ENCODE results near the gene FALEC.
"Not testable (repeated sequence)": the region's sequence is repeated elsewhere in the genome, so short reads cannot be mapped to it uniquely, and the experiment has no call there.

FALEC gene

DNA sequence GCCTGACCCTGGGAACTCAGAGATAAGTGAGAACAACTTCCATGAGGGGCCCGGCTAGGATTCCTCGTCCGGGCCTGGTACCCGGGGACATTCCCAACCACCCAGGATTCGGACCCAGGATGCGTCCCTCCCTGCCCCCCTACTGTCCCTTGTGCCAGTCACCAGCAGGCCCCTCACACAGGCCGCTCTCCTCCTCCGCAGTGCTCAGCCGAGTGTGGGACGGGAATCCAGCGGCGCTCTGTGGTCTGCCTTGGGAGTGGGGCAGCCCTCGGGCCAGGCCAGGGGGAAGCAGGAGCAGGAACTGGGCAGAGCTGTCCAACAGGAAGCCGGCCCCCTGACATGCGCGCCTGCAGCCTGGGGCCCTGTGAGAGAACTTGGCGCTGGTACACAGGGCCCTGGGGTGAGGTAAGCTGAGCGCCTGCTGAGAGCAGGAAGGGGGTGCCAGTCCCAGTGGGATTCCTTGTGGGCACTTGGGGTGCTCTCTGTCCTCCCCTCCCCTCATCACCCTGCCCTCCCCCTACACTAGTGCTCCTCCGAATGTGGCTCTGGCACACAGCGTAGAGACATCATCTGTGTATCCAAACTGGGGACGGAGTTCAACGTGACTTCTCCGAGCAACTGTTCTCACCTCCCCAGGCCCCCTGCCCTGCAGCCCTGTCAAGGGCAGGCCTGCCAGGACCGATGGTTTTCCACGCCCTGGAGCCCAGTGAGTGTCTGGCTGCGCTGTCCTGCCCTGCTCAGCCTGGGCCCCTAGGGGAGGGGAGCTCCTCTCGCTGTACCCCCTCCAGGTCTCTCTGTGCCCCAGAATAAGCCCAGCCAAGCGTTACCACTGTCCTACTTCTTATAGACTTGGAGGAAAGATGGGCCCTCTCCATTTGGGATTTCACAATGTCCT, 43.5 kb downstream of the FALEC start:
- no peak for DNase-seq (ENCODE audit: low read depth in 2 of 3, low spot score in 1 of 3)

DNA sequence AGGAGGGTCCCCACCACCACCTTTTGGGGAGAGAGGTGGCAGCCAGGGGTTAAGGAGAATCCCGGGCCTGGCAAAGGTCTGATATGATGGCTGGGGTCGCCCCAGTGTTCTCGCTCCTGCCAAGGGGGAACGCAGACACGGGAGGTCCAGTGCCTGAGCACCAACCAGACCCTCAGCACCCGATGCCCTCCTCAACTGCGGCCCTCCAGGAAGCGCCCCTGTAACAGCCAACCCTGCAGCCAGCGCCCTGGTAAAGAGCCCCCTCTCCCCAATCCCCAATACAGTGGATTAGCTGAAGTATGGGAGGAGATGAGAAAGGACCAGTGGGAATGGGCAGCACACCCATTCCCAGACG, 44.1 kb downstream of the FALEC start:
- no peak for DNase-seq (ENCODE audit: low read depth in 2 of 3, low spot score in 1 of 3)

DNA sequence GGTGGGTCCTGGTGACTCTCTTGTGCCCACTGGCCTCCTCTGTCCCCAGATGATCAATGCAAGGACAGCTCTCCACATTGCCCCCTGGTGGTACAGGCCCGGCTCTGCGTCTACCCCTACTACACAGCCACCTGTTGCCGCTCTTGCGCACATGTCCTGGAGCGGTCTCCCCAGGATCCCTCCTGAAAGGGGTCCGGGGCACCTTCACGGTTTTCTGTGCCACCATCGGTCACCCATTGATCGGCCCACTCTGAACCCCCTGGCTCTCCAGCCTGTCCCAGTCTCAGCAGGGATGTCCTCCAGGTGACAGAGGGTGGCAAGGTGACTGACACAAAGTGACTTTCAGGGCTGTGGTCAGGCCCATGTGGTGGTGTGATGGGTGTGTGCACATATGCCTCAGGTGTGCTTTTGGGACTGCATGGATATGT, 44.5 kb downstream of the FALEC start:
- peak; percentile 63 to 84 (median 67) for DNase-seq (ENCODE audit: low read depth in 2 of 3, low spot score in 1 of 3)

DNA sequence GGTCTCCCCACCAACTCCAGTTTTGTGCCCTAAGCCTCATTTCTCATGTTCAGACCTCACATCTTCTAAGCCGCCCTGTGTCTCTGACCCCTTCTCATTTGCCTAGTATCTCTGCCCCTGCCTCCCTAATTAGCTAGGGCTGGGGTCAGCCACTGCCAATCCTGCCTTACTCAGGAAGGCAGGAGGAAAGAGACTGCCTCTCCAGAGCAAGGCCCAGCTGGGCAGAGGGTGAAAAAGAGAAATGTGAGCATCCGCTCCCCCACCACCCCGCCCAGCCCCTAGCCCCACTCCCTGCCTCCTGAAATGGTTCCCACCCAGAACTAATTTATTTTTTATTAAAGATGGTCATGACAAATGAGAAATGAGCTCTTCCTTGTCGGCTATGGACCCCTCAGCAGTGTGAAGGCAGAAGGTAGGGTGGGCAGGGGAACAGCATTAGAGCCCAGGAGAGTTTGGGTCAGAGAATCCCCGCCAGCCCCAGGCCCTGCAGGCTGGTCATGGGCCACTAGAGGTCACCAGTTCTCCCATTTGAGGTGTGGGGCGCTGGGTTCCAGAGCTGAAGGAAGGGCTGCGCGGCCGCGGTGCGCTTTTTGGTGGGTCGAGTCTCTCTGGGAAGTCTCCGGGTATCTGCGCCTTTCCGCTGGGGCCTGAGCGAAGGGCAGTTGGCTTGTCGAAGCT, 45.2 kb downstream of the FALEC start:
- peak; percentile 78 to 88 (median 85) for DNase-seq (ENCODE audit: low read depth in 2 of 3, low spot score in 1 of 3)

DNA sequence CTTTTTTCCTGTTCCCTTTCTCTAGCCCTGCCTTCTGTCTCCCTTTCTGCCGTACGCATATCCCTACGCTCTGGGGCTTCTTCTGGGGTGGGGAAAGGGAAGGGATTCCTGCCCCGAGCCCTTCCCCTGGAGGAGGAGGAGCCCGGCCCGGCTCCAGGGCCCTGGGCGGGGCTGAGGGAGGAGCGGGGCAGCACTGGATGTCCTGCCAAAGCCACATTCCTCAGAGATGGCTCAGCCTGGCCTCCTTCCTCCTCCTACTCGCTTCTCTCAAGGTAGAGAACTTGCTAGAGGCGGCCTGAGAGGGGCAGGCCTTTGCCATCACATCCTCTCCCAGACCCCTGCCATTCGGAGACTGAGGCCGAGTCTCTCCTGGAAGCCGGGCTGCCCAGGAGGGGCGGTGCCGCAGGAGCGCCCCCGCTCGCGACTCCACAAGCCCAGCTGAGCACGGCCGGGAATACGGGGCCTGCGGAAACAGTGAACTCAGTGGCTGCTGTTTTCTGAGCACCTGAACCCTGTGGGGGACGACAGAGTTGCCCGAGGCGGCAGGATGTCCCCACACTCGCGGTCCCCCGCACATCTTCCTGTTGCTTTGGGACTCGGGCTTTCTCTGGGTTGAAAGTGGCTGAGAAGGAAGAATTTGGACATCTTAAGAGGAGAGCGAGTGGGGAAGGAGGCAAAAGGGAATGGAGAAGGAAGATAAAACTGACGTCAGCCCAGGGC, 45.9 kb downstream of the FALEC start:
- peak in 2 of 3 donors; percentile 52 to 71 for DNase-seq (ENCODE audit: low read depth in 2 of 3, low spot score in 1 of 3)

DNA sequence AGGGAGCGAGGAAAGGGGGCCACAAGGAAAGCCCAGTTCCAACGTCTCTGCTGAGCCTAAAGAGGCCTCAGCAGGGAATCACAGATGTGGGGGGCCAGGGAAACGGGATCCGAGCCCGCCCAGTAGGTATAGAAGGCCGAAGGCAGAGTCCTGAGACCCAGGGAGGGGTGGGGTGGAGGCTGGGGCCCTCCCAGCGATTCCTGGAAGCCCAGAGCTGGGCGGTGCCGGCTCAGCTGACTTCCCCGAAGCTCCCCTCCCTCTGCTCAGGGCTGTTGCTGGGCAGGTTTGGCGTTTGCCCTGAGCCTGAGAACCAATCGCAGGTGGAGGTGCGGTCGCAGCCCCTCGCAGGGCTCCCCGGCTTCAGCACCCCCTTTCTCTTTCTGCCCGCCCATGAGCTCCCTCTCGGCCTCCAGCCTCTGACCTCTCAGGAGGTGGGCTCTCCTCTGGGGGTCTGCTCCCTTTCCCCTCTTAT, 46.5 kb downstream of the FALEC start:
- DNase-seq (ENCODE audit: low read depth in 2 of 3, low spot score in 1 of 3): peak; percentile 85 to 88 (median 86)

DNA sequence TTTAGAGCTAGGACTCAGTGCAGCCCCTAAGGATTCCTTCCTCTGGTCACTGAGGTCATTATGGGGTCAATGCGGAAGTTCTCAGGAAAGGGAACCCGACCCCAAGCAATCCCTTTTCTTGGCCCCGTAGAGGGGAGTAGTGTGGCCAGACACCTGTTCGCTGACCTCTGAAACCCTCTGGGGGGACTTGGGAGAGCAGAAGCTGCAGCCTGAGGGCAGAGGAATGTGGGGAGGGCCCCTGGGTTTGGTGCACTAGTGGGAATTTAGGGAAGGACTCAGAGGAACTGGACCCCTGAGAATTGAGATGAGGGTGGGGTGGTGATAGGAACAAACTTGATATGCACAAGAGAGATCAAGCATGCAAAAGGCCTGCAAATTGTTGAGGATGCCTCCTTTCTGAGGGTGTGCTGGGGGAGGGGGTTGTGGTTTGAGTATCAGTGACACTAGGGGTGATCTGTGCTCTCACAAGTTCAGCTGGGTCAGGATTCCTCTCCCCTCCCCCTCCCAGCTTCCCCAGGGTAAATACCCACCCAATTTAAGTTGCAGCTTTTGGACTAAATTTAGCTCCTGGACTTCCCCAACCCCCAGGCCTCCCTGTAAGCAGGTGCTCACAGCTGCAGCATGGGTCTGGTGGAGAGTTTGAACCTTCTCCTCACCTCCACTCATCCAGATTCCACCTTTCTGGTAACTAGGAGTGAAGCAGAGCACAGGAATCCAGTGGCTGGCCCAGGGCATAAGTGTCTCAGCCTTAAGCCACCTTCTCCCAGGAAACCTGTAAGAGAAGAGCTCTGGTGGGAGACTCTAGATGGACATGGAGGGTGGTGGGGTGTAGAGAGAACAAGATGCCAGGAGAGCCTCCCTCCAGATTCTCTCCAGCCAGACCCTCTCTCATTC, 47.1 kb downstream of the FALEC start:
- peak; percentile 69 to 76 (median 74) for DNase-seq (ENCODE audit: low read depth in 2 of 3, low spot score in 1 of 3)

DNA sequence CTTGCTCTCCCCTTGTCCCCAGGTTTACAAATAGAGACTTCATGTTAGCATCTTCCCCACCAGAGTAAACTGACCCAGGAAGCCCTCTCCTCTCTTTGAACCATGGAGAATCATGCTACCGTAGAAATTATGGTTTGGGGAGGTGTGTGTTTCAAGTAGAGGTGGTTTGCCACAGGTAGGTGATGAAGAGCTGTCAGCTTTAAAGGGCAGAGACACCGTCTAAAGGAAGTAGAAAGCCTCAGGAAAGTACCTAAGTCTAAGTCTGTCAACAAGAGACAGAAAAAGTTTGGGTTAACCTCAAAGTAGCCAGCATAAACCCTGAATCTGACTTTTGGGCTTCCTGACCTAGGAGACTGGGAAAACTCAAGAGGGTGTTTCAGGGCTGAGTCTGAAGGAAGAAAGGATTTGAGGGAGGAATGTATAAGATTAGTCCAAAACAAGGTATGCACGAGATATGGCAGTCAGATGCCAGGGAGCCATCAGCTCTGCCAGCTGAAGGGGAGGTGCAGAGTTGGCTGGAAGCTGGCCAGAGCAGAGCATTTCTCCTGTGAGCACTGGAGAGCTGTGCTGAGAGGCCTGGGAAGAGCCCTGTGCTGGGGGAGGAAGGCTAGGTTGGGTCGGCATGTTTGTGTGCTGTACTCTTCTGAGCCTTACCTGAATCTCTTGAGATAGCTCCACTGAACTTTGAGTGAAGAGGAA, 47.9 kb downstream of the FALEC start:
- DNase-seq (ENCODE audit: low read depth in 2 of 3, low spot score in 1 of 3): no peak

DNA sequence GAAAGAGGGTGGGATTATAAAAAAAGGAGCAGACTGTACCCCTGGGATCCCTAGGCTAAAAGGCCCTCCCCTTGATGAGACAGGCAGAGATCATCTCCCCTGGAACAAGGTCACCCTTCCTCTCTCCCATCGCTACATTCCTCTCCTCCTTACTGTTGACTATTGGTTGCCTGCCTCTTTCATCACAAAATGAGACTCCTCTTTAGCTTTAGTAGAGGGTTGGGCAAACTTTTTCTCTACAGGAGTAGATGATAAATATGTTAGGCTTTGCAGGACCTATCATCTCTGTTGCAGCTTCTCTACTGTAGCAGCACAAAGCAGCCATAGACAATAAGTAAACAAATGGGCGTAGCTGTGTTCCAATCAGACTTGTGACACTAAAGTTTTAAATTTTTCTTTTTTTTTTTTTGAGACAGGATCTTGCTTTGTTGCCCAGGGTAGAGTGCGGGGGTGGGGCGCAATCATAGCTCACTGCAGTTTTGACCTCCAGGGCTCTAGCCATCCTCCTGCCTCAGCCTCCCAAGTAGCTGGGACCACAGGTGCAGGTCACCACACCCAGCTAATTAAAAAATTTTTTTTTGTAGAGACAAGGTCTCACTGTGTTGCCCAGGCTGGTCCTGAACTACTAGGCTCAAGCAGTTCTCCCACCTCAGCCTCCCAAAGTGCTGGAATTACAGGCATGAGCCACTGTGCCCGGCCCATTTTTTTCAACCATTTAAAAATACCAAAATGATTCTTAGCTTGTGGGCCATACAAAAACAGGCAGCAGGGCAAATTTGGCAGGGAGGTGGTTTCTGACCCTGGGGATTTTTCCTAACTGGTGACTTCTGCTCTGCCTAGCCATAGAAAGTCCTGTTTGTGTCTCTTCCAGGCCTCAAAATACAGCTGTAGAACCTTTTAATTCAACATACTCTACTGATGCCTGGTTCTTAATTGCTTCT, 48.8 kb downstream of the FALEC start:
- no peak for DNase-seq (ENCODE audit: low read depth in 2 of 3, low spot score in 1 of 3)

DNA sequence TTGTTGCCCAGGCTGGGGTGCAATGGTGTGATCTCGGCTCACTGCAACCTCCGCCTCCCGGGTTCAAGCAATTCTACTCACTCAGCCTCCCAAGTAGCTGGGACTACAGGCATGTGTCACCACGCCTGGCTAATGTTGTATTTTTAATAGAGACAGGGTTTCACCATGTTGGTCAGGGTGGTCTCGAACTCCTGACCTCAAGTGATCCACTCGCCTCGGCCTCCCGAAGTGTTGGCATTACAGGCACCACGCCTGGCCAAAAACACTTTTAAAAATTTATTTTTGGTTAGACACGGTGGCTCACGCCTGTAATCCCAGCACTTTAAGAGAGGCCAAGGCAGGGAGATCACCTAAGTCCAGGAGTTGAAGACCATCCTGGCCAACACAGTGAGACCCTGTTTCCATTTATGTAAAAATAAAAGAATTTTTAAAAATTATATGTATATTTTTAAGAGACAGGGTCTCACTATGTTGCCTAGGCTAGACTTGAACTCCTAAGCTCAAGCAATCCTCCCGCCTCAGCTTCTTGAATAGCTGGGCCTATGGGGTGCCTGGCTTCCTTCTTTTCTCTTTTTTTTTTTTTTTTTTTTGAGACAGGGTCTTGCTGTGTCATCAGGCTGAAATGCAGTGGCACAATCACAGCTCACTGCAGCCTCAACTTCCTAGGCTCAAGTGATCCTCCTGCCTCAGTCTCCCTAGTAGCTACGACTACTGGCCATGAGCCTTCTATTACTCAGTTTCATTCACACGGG, 49.9 kb downstream of the FALEC start:
- not testable (repeated sequence) for DNase-seq (ENCODE audit: low read depth in 2 of 3, low spot score in 1 of 3)

DNA sequence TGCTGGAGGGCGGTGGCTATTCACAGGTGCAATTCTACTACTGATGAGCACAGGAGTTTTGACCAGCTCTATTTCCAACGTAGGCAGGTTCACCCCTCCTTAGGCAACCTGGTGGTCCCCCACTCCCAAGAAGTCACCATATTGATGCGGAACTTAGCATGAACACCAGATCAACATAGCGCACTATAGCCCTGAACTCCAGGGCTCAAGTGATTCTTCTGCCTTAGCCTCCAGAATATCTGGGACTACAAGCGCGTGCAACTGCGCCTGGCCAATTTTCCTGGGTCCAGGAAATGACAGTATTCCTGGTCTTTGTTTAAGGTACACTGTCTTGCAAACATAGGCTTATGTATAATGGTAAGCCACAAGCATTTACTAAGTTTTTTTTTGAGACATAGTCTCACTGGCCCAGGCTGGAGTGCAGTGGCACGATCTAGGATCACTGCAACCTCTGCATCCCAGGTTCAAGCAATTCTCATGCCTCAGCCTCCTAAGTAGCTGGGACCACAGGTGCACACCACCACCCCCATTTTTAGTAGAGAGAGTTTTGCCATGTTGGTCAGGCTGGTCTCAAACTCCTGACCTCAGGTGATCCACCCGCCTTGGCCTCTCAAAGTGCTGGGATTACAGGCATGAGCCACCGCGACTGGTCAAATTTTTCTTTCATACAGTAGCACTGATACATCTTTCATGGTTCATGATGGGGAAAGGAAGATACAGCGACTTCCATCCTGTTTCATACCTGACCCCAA, 51.2 kb downstream of the FALEC start:
- DNase-seq (ENCODE audit: low read depth in 2 of 3, low spot score in 1 of 3): no peak

DNA sequence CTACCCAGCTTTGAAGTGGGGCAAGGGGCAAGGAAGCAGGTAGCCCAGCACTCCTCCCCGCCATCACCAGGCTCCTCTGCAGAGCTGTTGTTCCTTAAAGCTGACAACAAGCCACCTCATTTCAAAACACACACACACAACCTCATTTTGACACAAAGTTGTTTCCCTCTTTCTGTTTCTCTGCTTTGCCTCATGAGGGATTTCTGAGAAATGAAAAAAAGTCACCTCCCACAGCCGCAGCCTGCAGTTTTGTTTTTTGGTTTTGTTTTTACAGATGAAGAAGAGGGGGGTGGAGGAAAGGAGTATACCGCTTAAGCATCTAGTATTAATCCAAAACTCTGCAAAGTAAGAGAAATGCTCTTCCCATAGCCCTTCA, 51.8 kb downstream of the FALEC start:
- peak in 1 of 3 donors; percentile 51 for DNase-seq (ENCODE audit: low read depth in 2 of 3, low spot score in 1 of 3)

DNA sequence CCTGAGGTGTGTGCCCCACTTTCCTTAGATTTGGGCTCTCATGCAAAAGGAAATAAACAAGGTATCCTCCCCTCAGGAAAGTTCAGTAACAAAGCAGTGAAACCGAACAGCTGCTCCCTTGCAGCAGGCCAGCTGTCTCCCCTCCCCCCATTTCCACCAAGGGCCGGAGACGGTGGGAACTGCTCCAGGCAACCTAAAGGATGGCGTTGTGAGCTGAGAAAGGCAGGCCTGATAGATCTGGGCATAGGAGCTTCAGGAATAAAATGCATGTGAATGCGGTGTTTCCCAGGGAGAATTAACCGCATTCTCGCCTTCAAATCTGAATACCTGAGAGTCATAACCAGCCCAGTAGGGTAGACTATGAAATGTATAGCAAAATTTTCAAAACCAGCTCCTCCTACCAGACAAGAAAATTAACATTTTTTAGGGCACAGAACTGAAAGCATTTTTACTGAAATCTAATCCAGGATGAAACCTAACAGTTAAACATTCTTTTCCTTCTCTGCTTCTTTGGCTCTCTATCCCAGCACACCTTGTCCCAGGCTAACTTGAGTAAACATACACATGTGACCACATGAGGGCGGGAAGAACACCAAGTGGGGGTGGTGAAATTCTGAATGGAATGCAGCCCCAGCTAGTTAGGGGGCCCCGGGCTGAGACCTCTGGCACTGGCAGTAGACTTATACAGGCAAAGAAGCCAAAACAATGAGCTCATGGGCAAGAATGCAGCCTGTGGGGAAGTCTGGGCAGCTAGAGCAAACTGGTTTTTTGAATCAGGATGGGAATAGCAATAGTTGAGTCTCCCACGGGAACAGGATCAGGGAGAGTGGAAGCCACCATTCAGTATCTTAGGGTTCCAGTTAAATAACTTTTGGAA, 52.4 kb downstream of the FALEC start:
- DNase-seq (ENCODE audit: low read depth in 2 of 3, low spot score in 1 of 3): peak in 1 of 3 donors; percentile 53

DNA sequence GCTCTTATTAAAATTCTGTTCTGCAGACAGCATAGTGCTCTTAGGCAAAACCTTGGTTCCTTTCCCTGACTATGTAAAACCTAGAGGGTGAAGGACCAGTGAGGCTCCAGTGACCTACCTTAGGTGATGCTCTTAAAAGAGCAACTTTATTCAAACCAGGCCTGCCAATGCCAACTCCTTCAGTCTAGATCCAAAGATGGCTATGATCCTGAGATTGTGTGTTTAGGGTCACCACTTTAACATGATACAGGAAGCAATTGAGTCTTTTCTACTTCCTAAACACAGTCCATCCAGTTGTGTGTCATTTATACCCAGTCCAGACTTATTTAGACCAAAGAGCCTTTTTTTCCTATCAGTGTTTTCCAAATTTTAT, 53.0 kb downstream of the FALEC start:
- no peak for DNase-seq (ENCODE audit: low read depth in 2 of 3, low spot score in 1 of 3)

DNA sequence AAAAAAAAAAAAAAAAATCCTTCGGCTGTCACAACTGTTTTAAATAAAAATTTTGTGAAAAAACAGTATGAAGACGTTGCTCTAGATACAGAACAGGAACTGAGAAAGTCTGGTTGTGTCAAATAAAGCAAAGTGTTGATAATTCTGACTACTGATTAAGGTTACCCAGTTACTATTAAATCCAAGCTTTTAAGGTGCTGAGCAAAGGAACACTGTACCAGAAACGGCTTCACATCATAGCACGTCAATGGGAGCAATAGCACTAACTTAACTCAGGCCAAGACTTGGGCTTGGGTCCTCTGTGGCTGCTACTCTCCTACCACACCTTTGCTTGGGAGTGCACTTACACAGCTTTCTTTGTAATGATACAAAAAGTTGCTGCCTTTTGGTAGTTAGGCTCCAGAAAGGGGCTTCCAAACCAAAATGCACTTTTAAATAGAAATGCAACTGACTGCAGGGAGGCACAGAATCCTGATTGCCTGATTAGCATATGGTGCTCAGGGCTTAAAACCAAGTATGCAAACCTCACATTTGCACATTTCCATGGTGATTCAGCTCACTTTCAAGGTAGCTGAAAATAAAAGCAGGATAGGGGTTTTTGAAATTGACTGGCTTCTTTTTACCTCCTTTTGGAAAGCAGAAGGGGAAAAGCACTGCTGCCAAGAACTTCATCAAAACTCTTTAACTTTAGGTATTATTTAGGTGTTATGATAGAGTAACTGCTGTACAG, 57.5 kb downstream of the FALEC start:
- DNase-seq (ENCODE audit: low read depth in 2 of 3, low spot score in 1 of 3): no peak

DNA sequence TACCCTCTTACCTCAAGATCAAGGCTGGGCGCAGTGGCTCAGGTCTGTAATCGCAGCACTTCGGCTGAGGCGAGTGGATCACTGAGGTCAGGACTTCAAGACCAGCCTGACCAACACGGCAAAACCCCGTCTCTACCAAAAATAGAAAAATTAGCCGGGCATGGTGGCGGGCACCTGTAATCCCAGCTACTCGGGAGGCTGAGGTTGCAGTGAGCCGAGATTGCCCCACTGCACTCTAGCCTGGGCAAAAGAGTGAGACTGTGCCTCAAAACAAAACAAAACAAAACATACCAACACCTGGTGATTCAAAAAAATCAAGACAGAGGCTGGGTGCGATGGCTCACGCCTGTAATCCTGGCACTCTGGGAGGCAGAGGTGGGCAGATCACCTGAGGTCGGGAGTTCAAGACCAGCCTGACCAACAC, 58.1 kb downstream of the FALEC start:
- DNase-seq (ENCODE audit: low read depth in 2 of 3, low spot score in 1 of 3): not testable (repeated sequence)

All from stimulated activated CD4-positive, alpha-beta T cell treated with anti-CD3 and anti-CD28 coated beads, Interleukin-12 subunit alpha, Interleukin-12 subunit beta, amount 100 ng/mL, for 48 hours (primary cell).